Liver (tissue), 9 donors: Measurements from ENCODE around the gene SNX9. TPM values are rescaled to one million over a fixed set of nuclear protein-coding genes. Genes with fewer than 3 reads are reported as not detected.

Experiments
- DNase-seq: peaks from one replicate; pipeline ENCODE4 v3.0.0-alpha.2; 2017; ENCODE audit warnings: low spot score
- H3K27ac ChIP-seq, 2 donors: one replicate each; pipeline ENCODE4 v1.7.0; 2013; ENCODE audit warnings: inconsistent platforms in 2 of 2, low read length in 2 of 2, control low read depth in 1 of 2, low read depth in 1 of 2, mild to moderate bottlenecking in 1 of 2
- H3K27me3 ChIP-seq, 4 donors: one replicate each; pipeline versions ENCODE4 v1.6.1 to v1.7.0; 2013; ENCODE audit warnings: low read length in 3 of 4, inconsistent platforms in 1 of 4, mild to moderate bottlenecking in 1 of 4, moderate library complexity in 1 of 4; ENCODE audit not compliant: control insufficient read depth in 4 of 4, insufficient read depth in 4 of 4
- H3K36me3 ChIP-seq, 4 donors: one replicate each; pipeline versions ENCODE4 v1.6.1 to v1.7.0; 2013; ENCODE audit warnings: low read length in 3 of 4, mild to moderate bottlenecking in 3 of 4, low read depth in 1 of 4, moderate library complexity in 1 of 4; ENCODE audit not compliant: control insufficient read depth in 4 of 4, insufficient read depth in 3 of 4
- H3K4me1 ChIP-seq, 4 donors: one replicate each; pipeline versions ENCODE4 v1.6.1 to v1.7.0; 2013; ENCODE audit warnings: low read length in 3 of 4, mild to moderate bottlenecking in 3 of 4, moderate library complexity in 1 of 4; ENCODE audit not compliant: control insufficient read depth in 4 of 4, insufficient read depth in 4 of 4
- H3K4me3 ChIP-seq, 3 donors: one replicate each; pipeline versions ENCODE4 v1.6.1 to v1.7.0; 2013; ENCODE audit warnings: low read length in 3 of 3, control low read depth in 1 of 3, low read depth in 1 of 3, mild to moderate bottlenecking in 1 of 3
- H3K9ac ChIP-seq, 2 donors: one replicate each; pipeline ENCODE4 v1.7.0; 2013; ENCODE audit warnings: low read length in 2 of 2, mild to moderate bottlenecking in 2 of 2, moderate library complexity in 2 of 2, control low read depth in 1 of 2, low read depth in 1 of 2
- H3K9me3 ChIP-seq, 4 donors: one replicate each; pipeline versions ENCODE4 v1.6.1 to v1.7.0; 2013; ENCODE audit warnings: low read length in 3 of 4; ENCODE audit not compliant: control insufficient read depth in 4 of 4
- ATF3 ChIP-seq: IDR thresholded peaks from 2 replicates; pipeline ENCODE4 v1.6.1; 2016; ENCODE audit warnings: antibody characterized with exemption
- CTCF ChIP-seq: fragments of 150-350 bp; IDR thresholded peaks from 2 replicates; pipeline ENCODE4 v1.5.1; 2017; ENCODE audit warnings: improper control_type of control experiment, low read depth, low read length; ENCODE audit not compliant: missing input control
- EGR1 ChIP-seq, 2 donors: IDR thresholded peaks; 2 replicates each; pipeline ENCODE4 v1.6.1; 2016 to 2018; ENCODE audit warnings: antibody characterized with exemption in 2 of 2, low read depth in 2 of 2
- FOXA1 ChIP-seq: IDR thresholded peaks from 2 replicates; pipeline ENCODE4 v1.6.1; 2016; ENCODE audit warnings: antibody characterized with exemption
- FOXA2 ChIP-seq: IDR thresholded peaks from 2 replicates; pipeline ENCODE4 v1.6.1; 2016; ENCODE audit warnings: antibody characterized with exemption
- GABPA ChIP-seq, 2 donors: IDR thresholded peaks in 1 of 2; conservative IDR thresholded peaks in 1 of 2; 2 replicates each; pipeline ENCODE4 v1.6.1; 2016; ENCODE audit warnings: antibody characterized with exemption in 2 of 2, mild to moderate bottlenecking in 1 of 2, moderate library complexity in 1 of 2
- HNF4A ChIP-seq, 2 donors: conservative IDR thresholded peaks; 2 replicates each; pipeline ENCODE4 v1.6.1; 2016; ENCODE audit warnings: antibody characterized with exemption in 2 of 2, mild to moderate bottlenecking in 2 of 2
- HNF4G ChIP-seq: IDR thresholded peaks from 2 replicates; pipeline ENCODE4 v1.6.1; 2016; ENCODE audit warnings: antibody characterized with exemption
- JUND ChIP-seq, 2 donors: IDR thresholded peaks; 2 replicates each; pipeline ENCODE4 v1.6.1; 2016; ENCODE audit warnings: antibody characterized with exemption in 2 of 2
- MAX ChIP-seq: IDR thresholded peaks from 2 replicates; pipeline ENCODE4 v1.6.1; 2016; ENCODE audit warnings: antibody characterized with exemption
- NR2F2 ChIP-seq: IDR thresholded peaks from 2 replicates; pipeline ENCODE4 v1.6.1; 2016; ENCODE audit warnings: antibody characterized with exemption
- RAD21 ChIP-seq, 2 donors: IDR thresholded peaks; 2 replicates each; pipeline ENCODE4 v1.6.1; 2016; ENCODE audit warnings: antibody characterized with exemption in 2 of 2, mild to moderate bottlenecking in 2 of 2
- RXRA ChIP-seq, 2 donors: IDR thresholded peaks; 2 replicates each; pipeline ENCODE4 v1.6.1; 2017 to 2018; ENCODE audit warnings: antibody characterized with exemption in 2 of 2, mild to moderate bottlenecking in 1 of 2
- SP1 ChIP-seq: IDR thresholded peaks from 2 replicates; pipeline ENCODE4 v1.6.1; 2018; ENCODE audit warnings: antibody characterized with exemption, mild to moderate bottlenecking
- TAF1 ChIP-seq: conservative IDR thresholded peaks from 2 replicates; pipeline ENCODE4 v1.6.1; 2016; ENCODE audit warnings: antibody characterized with exemption, mild to moderate bottlenecking
- YY1 ChIP-seq: IDR thresholded peaks from 2 replicates; pipeline ENCODE4 v1.6.1; 2016; ENCODE audit warnings: antibody characterized with exemption, mild to moderate bottlenecking
- WGBS: extraction: QIAGEN DNeasy Blood & Tissue Kit; methylation state at CpG from one replicate; pipeline ENCODE4 v1.1.7; 2013; 5-methylcytosine and 5-hydroxymethylcytosine counted together
- polyA plus RNA-seq, 2 donors: library from polyadenylated mRNA; stranded (reverse) in 1 of 2; unstranded in 1 of 2; fragments of 200-250 nt in 1 of 2; fragments of >200 nt in 1 of 2; fragmentation: Nextera tagmentation in 1 of 2; extraction: Ambion mirVana in 1 of 2; gene quantifications; one replicate each; pipeline versions ENCODE4 v1.2.1 to v1.2.3, GENCODE V29; 2013 to 2015
- total RNA-seq, 2 donors: library from RNA; depleted of rRNA; stranded (reverse); fragments of >200 nt; gene quantifications; one replicate each; pipeline ENCODE4 v1.2.3, GENCODE V29; 2014
- TF ChIP-seq, protein P1 (sequence below): IDR thresholded peaks from 2 replicates; pipeline ENCODE4 v1.6.1; 2016; ENCODE audit warnings: antibody characterized with exemption
- TF ChIP-seq, protein P2 (sequence below): IDR thresholded peaks from 2 replicates; pipeline ENCODE4 v1.6.1; 2016; ENCODE audit warnings: antibody characterized with exemption, mild to moderate bottlenecking
- donor health status: healthy.
- donor health status: healthy.
- donor health status: healthy.
- donor health status: healthy.
- donor health status: healthy.

Gene SNX9
- total and polyA plus RNA-seq, 4 donors: 16.4 to 31.0 (median 22.3) TPM

- H3K9me3 ChIP-seq: no peaks in the 10 kb centered on the region
- no peak for DNase-seq
- H3K4me1 ChIP-seq: peaks cover 0 to 6% (median 3%) of the 10 kb centered on the region in 4 donors
- H3K27ac ChIP-seq: no peak overlapping the region
- TF ChIP-seq YY1: no peak
- TF ChIP-seq NR2F2: peak; percentile 85
- no peaks in the 10 kb centered on the region for H3K27me3 ChIP-seq
- H3K9ac ChIP-seq: no peak overlapping the region
- WGBS: 86% methylated on average over 10 of the region's 10 CpGs
- peaks cover 0 to 18% (median 8%) of the 10 kb centered on the region in 4 donors for H3K36me3 ChIP-seq
- H3K4me3 ChIP-seq: no peak overlapping the region
Observed at GRCh38 chr6:157868835-157869234, 45.8 kb downstream of the SNX9 start.

DNA sequence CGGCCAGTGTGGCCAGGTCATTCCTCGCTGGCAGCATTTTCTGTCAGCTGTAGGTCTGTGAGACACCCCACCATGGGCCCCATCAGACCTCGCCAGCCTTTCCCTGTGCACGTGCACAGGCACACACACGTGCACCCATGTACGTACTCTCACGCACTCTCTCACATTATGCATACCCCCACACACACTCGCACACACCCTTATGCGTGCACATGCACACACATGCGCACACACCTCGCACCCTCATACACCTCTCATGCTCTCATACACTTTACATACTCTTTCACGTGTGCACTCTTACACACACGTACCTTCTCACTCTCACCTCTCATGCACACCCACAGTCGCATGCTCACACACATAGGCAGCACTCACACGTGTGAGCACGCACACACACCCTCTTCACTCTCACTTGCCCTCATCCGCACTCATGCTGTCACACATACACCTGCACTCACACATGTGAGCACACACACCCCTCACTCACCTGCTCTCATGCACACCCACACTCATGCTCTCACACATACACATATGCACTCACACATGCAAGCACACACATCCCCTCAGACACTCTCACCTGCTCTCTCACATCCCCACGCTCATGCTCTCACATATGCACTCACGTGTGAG lies 46.7 kb downstream of the SNX9 start:
- Histone ChIP-seq H3K9me3 (no peaks in the 10 kb centered on the region), H3K27me3 (no peaks in the 10 kb centered on the region), H3K4me1 (peaks cover 0 to 6% (median 3%) of the 10 kb centered on the region in 4 donors), H3K36me3 (peaks cover 0 to 24% (median 8%) of the 10 kb centered on the region in 4 donors), H3K9ac (no peak overlapping the region), H3K27ac (peak overlapping the region in 1 of 2 donors; percentile 15), H3K4me3 (no peak overlapping the region)
- 94% methylated on average over 19 of the region's 19 CpGs for WGBS
- DNase-seq: no peak
- TF ChIP-seq, protein P1, sequence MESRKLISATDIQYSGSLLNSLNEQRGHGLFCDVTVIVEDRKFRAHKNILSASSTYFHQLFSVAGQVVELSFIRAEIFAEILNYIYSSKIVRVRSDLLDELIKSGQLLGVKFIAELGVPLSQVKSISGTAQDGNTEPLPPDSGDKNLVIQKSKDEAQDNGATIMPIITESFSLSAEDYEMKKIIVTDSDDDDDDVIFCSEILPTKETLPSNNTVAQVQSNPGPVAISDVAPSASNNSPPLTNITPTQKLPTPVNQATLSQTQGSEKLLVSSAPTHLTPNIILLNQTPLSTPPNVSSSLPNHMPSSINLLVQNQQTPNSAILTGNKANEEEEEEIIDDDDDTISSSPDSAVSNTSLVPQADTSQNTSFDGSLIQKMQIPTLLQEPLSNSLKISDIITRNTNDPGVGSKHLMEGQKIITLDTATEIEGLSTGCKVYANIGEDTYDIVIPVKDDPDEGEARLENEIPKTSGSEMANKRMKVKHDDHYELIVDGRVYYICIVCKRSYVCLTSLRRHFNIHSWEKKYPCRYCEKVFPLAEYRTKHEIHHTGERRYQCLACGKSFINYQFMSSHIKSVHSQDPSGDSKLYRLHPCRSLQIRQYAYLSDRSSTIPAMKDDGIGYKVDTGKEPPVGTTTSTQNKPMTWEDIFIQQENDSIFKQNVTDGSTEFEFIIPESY: no peak
- TF ChIP-seq FOXA1: no peak
- TF ChIP-seq YY1: no peak
- TF ChIP-seq HNF4A (conservative IDR thresholded peaks at IDR 0.05): no peak
- TF ChIP-seq HNF4G: no peak
- TF ChIP-seq GABPA (IDR thresholded peaks at IDR 0.05 in 1 of 2, conservative IDR thresholded peaks at IDR 0.05 in 1 of 2): no peak
- no peak for TF ChIP-seq JUND (IDR thresholded peaks at IDR 0.05)
- no peak for TF ChIP-seq FOXA2
- TF ChIP-seq SP1: no peak
- TF ChIP-seq RXRA (IDR thresholded peaks at IDR 0.05): no peak
- TF ChIP-seq, protein P2, sequence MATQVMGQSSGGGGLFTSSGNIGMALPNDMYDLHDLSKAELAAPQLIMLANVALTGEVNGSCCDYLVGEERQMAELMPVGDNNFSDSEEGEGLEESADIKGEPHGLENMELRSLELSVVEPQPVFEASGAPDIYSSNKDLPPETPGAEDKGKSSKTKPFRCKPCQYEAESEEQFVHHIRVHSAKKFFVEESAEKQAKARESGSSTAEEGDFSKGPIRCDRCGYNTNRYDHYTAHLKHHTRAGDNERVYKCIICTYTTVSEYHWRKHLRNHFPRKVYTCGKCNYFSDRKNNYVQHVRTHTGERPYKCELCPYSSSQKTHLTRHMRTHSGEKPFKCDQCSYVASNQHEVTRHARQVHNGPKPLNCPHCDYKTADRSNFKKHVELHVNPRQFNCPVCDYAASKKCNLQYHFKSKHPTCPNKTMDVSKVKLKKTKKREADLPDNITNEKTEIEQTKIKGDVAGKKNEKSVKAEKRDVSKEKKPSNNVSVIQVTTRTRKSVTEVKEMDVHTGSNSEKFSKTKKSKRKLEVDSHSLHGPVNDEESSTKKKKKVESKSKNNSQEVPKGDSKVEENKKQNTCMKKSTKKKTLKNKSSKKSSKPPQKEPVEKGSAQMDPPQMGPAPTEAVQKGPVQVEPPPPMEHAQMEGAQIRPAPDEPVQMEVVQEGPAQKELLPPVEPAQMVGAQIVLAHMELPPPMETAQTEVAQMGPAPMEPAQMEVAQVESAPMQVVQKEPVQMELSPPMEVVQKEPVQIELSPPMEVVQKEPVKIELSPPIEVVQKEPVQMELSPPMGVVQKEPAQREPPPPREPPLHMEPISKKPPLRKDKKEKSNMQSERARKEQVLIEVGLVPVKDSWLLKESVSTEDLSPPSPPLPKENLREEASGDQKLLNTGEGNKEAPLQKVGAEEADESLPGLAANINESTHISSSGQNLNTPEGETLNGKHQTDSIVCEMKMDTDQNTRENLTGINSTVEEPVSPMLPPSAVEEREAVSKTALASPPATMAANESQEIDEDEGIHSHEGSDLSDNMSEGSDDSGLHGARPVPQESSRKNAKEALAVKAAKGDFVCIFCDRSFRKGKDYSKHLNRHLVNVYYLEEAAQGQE: no peak
- TF ChIP-seq CTCF: no peak
- no peak for TF ChIP-seq ATF3
- no peak for TF ChIP-seq TAF1
- no peak for TF ChIP-seq MAX
- no peak for TF ChIP-seq NR2F2
- TF ChIP-seq RAD21 (IDR thresholded peaks at IDR 0.05): no peak
- TF ChIP-seq EGR1 (IDR thresholded peaks at IDR 0.05; ENCODE audit: low read depth in 2 of 2): no peak
